NCI-H1417 treated with DMSO at 0.1 percent for 48 hours (cell line): ENCODE data around the gene OGFRL1.
A peak's percentile ranks its signal among the peaks of the same experiment; 100 is the strongest.
"Not testable (repeated sequence)": the region's sequence is repeated elsewhere in the genome, so short reads cannot be mapped to it uniquely, and the experiment has no call there.

Experiments
- DNase-seq: peaks from one replicate; lab custom pipeline; 2025; lab: John Stamatoyannopoulos, UW

Gene OGFRL1

GRCh38 chr6:71288228-71289038, at the start of gene OGFRL1:
TSS of gene OGFRL1 (plus strand) at chr6:71288811. CDS start at chr6:71288937, 126 bp downstream.
- DNase-seq = peak; percentile 60

GRCh38 chr6:71239694-71240093, 48.9 kb upstream of the OGFRL1 start:
- DNase-seq = no peak

GRCh38 chr6:71245265-71246049, 43.2 kb upstream of the OGFRL1 start:
- no peak for DNase-seq

GRCh38 chr6:71246596-71246995, 42.0 kb upstream of the OGFRL1 start:
- no peak for DNase-seq

- no peak for DNase-seq
Measured at GRCh38 chr6:71248306-71248765, 40.3 kb upstream of the OGFRL1 start.

- no peak for DNase-seq
Measured at GRCh38 chr6:71248878-71249544, 39.6 kb upstream of the OGFRL1 start.

GRCh38 chr6:71250099-71250602, 38.5 kb upstream of the OGFRL1 start:
- DNase-seq = no peak

GRCh38 chr6:71252410-71252809, 36.2 kb upstream of the OGFRL1 start:
- DNase-seq = no peak

- DNase-seq = no peak
Measured at GRCh38 chr6:71252960-71253359, 35.7 kb upstream of the OGFRL1 start.

GRCh38 chr6:71254323-71254722, 34.3 kb upstream of the OGFRL1 start:
- DNase-seq = no peak

GRCh38 chr6:71258078-71258866, 30.3 kb upstream of the OGFRL1 start:
- DNase-seq = no peak

- DNase-seq = no peak
Measured at GRCh38 chr6:71259888-71260604, 28.6 kb upstream of the OGFRL1 start.

- DNase-seq = no peak
Measured at GRCh38 chr6:71262914-71263313, 25.7 kb upstream of the OGFRL1 start.

GRCh38 chr6:71266392-71266791, 22.2 kb upstream of the OGFRL1 start:
- DNase-seq = not testable (repeated sequence)

- no peak for DNase-seq
Measured at GRCh38 chr6:71268735-71269437, 19.7 kb upstream of the OGFRL1 start.

- DNase-seq = no peak
Measured at GRCh38 chr6:71277926-71278600, 10.5 kb upstream of the OGFRL1 start.

- no peak for DNase-seq
Measured at GRCh38 chr6:71279321-71279720, 9.3 kb upstream of the OGFRL1 start.

GRCh38 chr6:71279740-71280139, 8.9 kb upstream of the OGFRL1 start:
- DNase-seq = no peak

- no peak for DNase-seq
Measured at GRCh38 chr6:71280701-71281100, 7.9 kb upstream of the OGFRL1 start.

- DNase-seq = no peak
Measured at GRCh38 chr6:71284785-71285184, 3.8 kb upstream of the OGFRL1 start.
